HEK293 (cell line): ENCODE results near the gene RNU1-2.
"Not testable (repeated sequence)": the region's sequence is repeated elsewhere in the genome, so short reads cannot be mapped to it uniquely, and the experiment has no call there.

Source experiments
- HOXA7 ChIP-seq: sonication (generic); formaldehyde crosslinking; IDR thresholded peaks from 2 replicates; pipeline ENCODE4 v1.8.1; 2022; ENCODE audit warnings: missing genetic modification reagents, borderline replicate concordance
- HOXD13 ChIP-seq: sonication (generic); formaldehyde crosslinking; IDR thresholded peaks from 2 replicates; pipeline ENCODE4 v1.8.0; 2022; ENCODE audit warnings: missing genetic modification reagents, borderline replicate concordance
- SP2 ChIP-seq: fragments of 450-650 bp; formaldehyde crosslinking; IDR thresholded peaks from 2 replicates; pipeline ENCODE4 v1.5.1; 2016; ENCODE audit warnings: missing biosample characterization, missing genetic modification characterization
- ZNF24 ChIP-seq: fragments of 450-650 bp; formaldehyde crosslinking; IDR thresholded peaks from 2 replicates; pipeline ENCODE4 v1.5.1; 2016; ENCODE audit warnings: missing biosample characterization, missing genetic modification characterization
- ZNF274 ChIP-seq, 2 experiments: fragments of 200-500 bp in 1 of 2; fragments of 450-650 bp in 1 of 2; sonication (Bioruptor generic) in 1 of 2; formaldehyde crosslinking in 1 of 2; IDR thresholded peaks; 2 replicates each; pipeline versions ENCODE4 v1.5.1 to v1.6.1; 2014 to 2016; ENCODE audit warnings: borderline replicate concordance in 1 of 2, inconsistent platforms in 1 of 2, low read length in 1 of 2, missing biosample characterization in 1 of 2, missing genetic modification characterization in 1 of 2
- ZNF302 ChIP-seq: fragments of 450-650 bp; formaldehyde crosslinking; IDR thresholded peaks from 2 replicates; pipeline ENCODE4 v1.5.1; 2016; ENCODE audit warnings: missing biosample characterization, missing genetic modification characterization, low read depth
- ZNF404 ChIP-seq: fragments of 450-650 bp; formaldehyde crosslinking; IDR thresholded peaks from 2 replicates; pipeline ENCODE4 v1.5.1; 2017; ENCODE audit warnings: missing biosample characterization, missing genetic modification characterization
- ZNF521 ChIP-seq: fragments of 450-650 bp; formaldehyde crosslinking; IDR thresholded peaks from 2 replicates; pipeline ENCODE4 v1.5.1; 2017; ENCODE audit warnings: missing biosample characterization, mild to moderate bottlenecking, missing genetic modification characterization
- ZNF677 ChIP-seq: fragments of 450-650 bp; IDR thresholded peaks from 2 replicates; pipeline ENCODE4 v1.5.0; 2018; ENCODE audit warnings: missing biosample characterization, mild to moderate bottlenecking, missing genetic modification characterization, moderate library complexity
- ZNF843 ChIP-seq: fragments of 450-650 bp; formaldehyde crosslinking; IDR thresholded peaks from 2 replicates; pipeline ENCODE4 v1.5.1; 2016; ENCODE audit warnings: missing biosample characterization, missing genetic modification characterization
- TF ChIP-seq, protein P1 (sequence below): fragments of 450-650 bp; formaldehyde crosslinking; IDR thresholded peaks from 2 replicates; pipeline ENCODE4 v1.5.1; 2016; ENCODE audit warnings: missing biosample characterization, missing genetic modification characterization
- TF ChIP-seq, protein P2 (sequence below): fragments of 450-650 bp; formaldehyde crosslinking; IDR thresholded peaks from 2 replicates; pipeline ENCODE4 v1.5.1; 2016; ENCODE audit warnings: missing biosample characterization, missing genetic modification characterization

DNA sequence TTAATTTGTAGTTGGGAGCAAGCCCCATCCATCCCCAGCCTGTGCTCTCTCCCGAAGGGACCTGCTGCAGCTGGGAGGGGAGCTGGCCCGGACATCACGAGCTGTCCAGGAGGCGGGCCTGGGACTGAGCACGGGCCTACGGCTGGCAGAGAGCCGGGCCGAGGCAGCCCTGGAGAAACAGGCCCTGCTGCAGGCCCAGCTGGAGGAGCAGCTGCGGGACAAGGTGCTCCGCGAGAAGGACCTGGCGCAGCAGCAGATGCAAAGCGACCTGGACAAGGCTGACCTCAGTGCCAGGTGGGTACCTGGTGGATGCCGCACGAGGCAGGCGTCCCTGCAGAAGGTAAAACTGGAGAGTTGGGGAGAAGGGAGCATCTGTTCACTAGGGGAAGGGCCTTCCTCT is 40.8 kb downstream of the RNU1-2 start:
- TF ChIP-seq, protein P1, sequence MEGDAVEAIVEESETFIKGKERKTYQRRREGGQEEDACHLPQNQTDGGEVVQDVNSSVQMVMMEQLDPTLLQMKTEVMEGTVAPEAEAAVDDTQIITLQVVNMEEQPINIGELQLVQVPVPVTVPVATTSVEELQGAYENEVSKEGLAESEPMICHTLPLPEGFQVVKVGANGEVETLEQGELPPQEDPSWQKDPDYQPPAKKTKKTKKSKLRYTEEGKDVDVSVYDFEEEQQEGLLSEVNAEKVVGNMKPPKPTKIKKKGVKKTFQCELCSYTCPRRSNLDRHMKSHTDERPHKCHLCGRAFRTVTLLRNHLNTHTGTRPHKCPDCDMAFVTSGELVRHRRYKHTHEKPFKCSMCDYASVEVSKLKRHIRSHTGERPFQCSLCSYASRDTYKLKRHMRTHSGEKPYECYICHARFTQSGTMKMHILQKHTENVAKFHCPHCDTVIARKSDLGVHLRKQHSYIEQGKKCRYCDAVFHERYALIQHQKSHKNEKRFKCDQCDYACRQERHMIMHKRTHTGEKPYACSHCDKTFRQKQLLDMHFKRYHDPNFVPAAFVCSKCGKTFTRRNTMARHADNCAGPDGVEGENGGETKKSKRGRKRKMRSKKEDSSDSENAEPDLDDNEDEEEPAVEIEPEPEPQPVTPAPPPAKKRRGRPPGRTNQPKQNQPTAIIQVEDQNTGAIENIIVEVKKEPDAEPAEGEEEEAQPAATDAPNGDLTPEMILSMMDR (tag by site-specific recombination), result not testable (repeated sequence)
- TF ChIP-seq ZNF843 (tag by site-specific recombination); ZNF302 (tag by site-specific recombination); ZNF521 (tag by site-specific recombination); HOXA7 (CRISPR knock-in tag); HOXD13; ZNF404 (tag by site-specific recombination); ZNF274 (IDR thresholded peaks at IDR 0.05; ENCODE audit: low read length); ZNF274 (tag by site-specific recombination; IDR thresholded peaks at IDR 0.05; ENCODE audit: borderline replicate concordance); SP2 (tag by site-specific recombination); ZNF677; ZNF24 (tag by site-specific recombination): not testable (repeated sequence)
- TF ChIP-seq, protein P2, sequence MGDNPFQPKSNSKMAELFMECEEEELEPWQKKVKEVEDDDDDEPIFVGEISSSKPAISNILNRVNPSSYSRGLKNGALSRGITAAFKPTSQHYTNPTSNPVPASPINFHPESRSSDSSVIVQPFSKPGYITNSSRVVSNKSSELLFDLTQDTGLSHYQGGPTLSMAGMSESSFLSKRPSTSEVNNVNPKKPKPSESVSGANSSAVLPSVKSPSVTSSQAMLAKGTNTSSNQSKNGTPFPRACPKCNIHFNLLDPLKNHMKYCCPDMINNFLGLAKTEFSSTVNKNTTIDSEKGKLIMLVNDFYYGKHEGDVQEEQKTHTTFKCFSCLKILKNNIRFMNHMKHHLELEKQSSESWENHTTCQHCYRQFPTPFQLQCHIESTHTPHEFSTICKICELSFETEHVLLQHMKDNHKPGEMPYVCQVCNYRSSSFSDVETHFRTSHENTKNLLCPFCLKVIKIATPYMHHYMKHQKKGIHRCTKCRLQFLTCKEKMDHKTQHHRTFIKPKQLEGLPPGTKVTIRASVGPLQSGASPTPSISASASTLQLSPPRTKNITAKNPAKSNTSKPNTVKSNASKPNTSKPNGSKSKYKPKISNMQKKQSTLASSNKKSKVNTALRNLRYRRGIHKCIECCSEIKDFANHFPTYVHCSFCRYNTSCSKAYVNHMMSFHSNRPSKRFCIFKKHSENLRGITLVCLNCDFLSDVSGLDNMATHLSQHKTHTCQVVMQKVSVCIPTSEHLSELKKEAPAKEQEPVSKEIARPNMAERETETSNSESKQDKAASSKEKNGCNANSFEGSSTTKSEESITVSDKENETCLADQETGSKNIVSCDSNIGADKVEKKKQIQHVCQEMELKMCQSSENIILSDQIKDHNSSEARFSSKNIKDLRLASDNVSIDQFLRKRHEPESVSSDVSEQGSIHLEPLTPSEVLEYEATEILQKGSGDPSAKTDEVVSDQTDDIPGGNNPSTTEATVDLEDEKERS (tag by site-specific recombination), result not testable (repeated sequence)
